SH-SY5Y (cell line): ENCODE results near the gene MYOM3.

ENCODE experiments used
- GATA2 ChIP-seq: IDR thresholded peaks from 2 replicates; pipeline ENCODE4 v1.6.1; 2011; ENCODE audit warnings: mild to moderate bottlenecking, low read depth, low read length
- GATA3 ChIP-seq: IDR thresholded peaks from 2 replicates; pipeline ENCODE4 v1.6.1; 2011; ENCODE audit warnings: low read depth, mild to moderate bottlenecking, low read length, moderate library complexity

- TF ChIP-seq GATA3 (no peak), GATA2 (no peak)
Observed at GRCh38 chr1:24010650-24011049, 101.3 kb downstream of the MYOM3 start.
